OCI-LY7 (cell line): Measurements from ENCODE around the gene SLC22A16.

ENCODE experiments used
- CTCF ChIP-seq: fragments of 200-600 bp; sonication (generic); conservative IDR thresholded peaks from 2 replicates; pipeline ENCODE4 v1.5.1; 2014; ENCODE audit warnings: mild to moderate bottlenecking, antibody characterized with exemption, low read length, moderate library complexity, mixed read lengths
- EZH2phosphoT487 ChIP-seq: fragments of 200-600 bp; sonication (generic); IDR thresholded peaks from 2 replicates; pipeline ENCODE4 v1.6.1; 2018; ENCODE audit warnings: low read depth, borderline replicate concordance, mild to moderate bottlenecking, mixed run types, antibody characterized with exemption, low read length, moderate library complexity, mixed read lengths

GRCh38 chr6:110422444-110422822, 54.0 kb downstream of the SLC22A16 start:
- no peak for TF ChIP-seq CTCF
- no peak for TF ChIP-seq EZH2phosphoT487
